HCT116 (cell line): ENCODE measurements around the gene MTERF4.

Experiments
- CEBPB ChIP-seq: IDR thresholded peaks from 2 replicates; pipeline ENCODE4 v1.6.1; 2012; ENCODE audit warnings: low read depth
- CTCF ChIP-seq, 3 experiments: fragments of 200-600 bp in 1 of 3; sonication (generic) in 1 of 3; IDR thresholded peaks in 2 of 3; conservative IDR thresholded peaks in 1 of 3; 2 replicates each; pipeline ENCODE4 v1.5.1; 2012 to 2017; ENCODE audit warnings: low read depth in 2 of 3, low read length in 2 of 3, antibody characterized with exemption in 1 of 3, borderline replicate concordance in 1 of 3, control low read depth in 1 of 3, mild to moderate bottlenecking in 1 of 3, mixed read lengths in 1 of 3, mixed run types in 1 of 3, moderate library complexity in 1 of 3; ENCODE audit not compliant: insufficient read depth in 1 of 3
- ELF1 ChIP-seq: IDR thresholded peaks from 2 replicates; pipeline ENCODE4 v1.6.1; 2012; ENCODE audit warnings: low read depth, borderline replicate concordance
- FOSL1 ChIP-seq: IDR thresholded peaks from 2 replicates; pipeline ENCODE4 v1.6.1; 2012; ENCODE audit warnings: low read depth
- JUND ChIP-seq: IDR thresholded peaks from 2 replicates; pipeline ENCODE4 v1.6.1; 2012
- POLR2A ChIP-seq: IDR thresholded peaks from 2 replicates; pipeline ENCODE4 v1.7.0; 2011; ENCODE audit warnings: borderline replicate concordance; ENCODE audit not compliant: insufficient read depth, insufficient read length; ENCODE audit errors: extremely low read depth
- POLR2AphosphoS5 ChIP-seq: IDR thresholded peaks from 2 replicates; pipeline ENCODE4 v1.6.1; 2011; ENCODE audit warnings: mild to moderate bottlenecking, low read depth, low read length, moderate library complexity
- REST ChIP-seq: IDR thresholded peaks from 2 replicates; pipeline ENCODE4 v1.6.1; 2012; ENCODE audit warnings: low read depth
- SIN3A ChIP-seq: IDR thresholded peaks from 2 replicates; pipeline ENCODE4 v1.6.1; 2012; ENCODE audit warnings: low read depth
- SP1 ChIP-seq: IDR thresholded peaks from 2 replicates; pipeline ENCODE4 v1.6.1; 2012; ENCODE audit warnings: low read depth
- YY1 ChIP-seq: IDR thresholded peaks from 2 replicates; pipeline ENCODE4 v1.6.1; 2011; ENCODE audit warnings: low read length, low read depth, moderate library complexity, mild to moderate bottlenecking; ENCODE audit not compliant: insufficient replicate concordance; ENCODE audit errors: extremely low read depth
- ZBTB33 ChIP-seq: IDR thresholded peaks from 2 replicates; pipeline ENCODE4 v1.6.1; 2011; ENCODE audit warnings: mild to moderate bottlenecking, low read length, moderate library complexity; ENCODE audit not compliant: insufficient replicate concordance; ENCODE audit errors: extremely low read depth
- ZFX ChIP-seq: fragments of 450-650 bp; IDR thresholded peaks from 2 replicates; pipeline ENCODE4 v1.6.1; 2017

GRCh38 chr2:241135737-241136136 is 33.6 kb upstream of the MTERF4 start:
- TF ChIP-seq POLR2A (no peak), JUND (no peak), CTCF (IDR thresholded peaks at IDR 0.05 in 2 of 3, conservative IDR thresholded peaks at IDR 0.05 in 1 of 3; ENCODE audit: borderline replicate concordance in 1 of 3, insufficient read depth in 1 of 3, low read depth in 2 of 3, low read length in 2 of 3) (no peak), ELF1 (no peak), POLR2AphosphoS5 (no peak), CEBPB (no peak), ZFX (no peak), ZBTB33 (no peak), FOSL1 (no peak), SIN3A (no peak), YY1 (no peak), SP1 (no peak), REST (no peak)
